HFFc6 (cell line): ENCODE data around the gene SCNM1. TPM values are rescaled to one million over a fixed set of nuclear protein-coding genes. Genes with fewer than 3 reads are reported as not detected.

Experiments used
- DNase-seq: peaks from one replicate; pipeline ENCODE4 v3.0.0-alpha.2; 2018
- H3K27ac Mint-ChIP-seq: 2 replicates; pipeline ENCODE4 v1.8.0; 2020; ENCODE audit warnings: mild to moderate bottlenecking, mixed read lengths
- H3K27me3 Mint-ChIP-seq: 2 replicates; pipeline ENCODE4 v1.8.0; 2021; ENCODE audit warnings: mild to moderate bottlenecking, moderate library complexity, mixed read lengths; ENCODE audit not compliant: insufficient read depth
- H3K36me3 Mint-ChIP-seq: 2 replicates; pipeline ENCODE4 v1.8.0; 2021; ENCODE audit warnings: low read depth, mixed read lengths
- H3K4me1 Mint-ChIP-seq: 2 replicates; pipeline ENCODE4 v1.8.0; 2020; ENCODE audit warnings: low read depth, mixed read lengths
- H3K4me3 Mint-ChIP-seq: 2 replicates; pipeline ENCODE4 v1.8.0; 2020; ENCODE audit warnings: mild to moderate bottlenecking, moderate library complexity, mixed read lengths
- H3K9me3 Mint-ChIP-seq: 2 replicates; pipeline ENCODE4 v1.8.0; 2020; ENCODE audit warnings: mild to moderate bottlenecking, mixed read lengths
- CTCF ChIP-seq: fragments of 200-600 bp; sonication (generic); IDR thresholded peaks from 2 replicates; pipeline ENCODE4 v1.5.0; 2021; ENCODE audit warnings: antibody characterized with exemption, mild to moderate bottlenecking
- total RNA-seq, 6 experiments: library from RNA; stranded (reverse); fragmentation: NEBNext Ultra II Directional; extraction: Animal tissue kit (Norgen Biotek cat#: 25700); gene quantifications; 2 replicates in 1 of 6; 3 replicates in 5 of 6; pipeline ENCODE4 v1.2.3, GENCODE V29; 2021

SCNM1 gene
- total RNA-seq, 6 experiments from 2014 or later = 38.4 to 45.7 (median 41.5) TPM

- H3K36me3 Mint-ChIP-seq = no peaks in the 10 kb centered on the region
- no peak overlapping the region for H3K27ac Mint-ChIP-seq
- TF ChIP-seq CTCF = no peak
- H3K4me3 Mint-ChIP-seq = no peak overlapping the region
- H3K4me1 Mint-ChIP-seq = peaks cover 20% of the 10 kb centered on the region
- no peak for DNase-seq
- H3K27me3 Mint-ChIP-seq = peaks cover 15% of the 10 kb centered on the region
- no peaks in the 10 kb centered on the region for H3K9me3 Mint-ChIP-seq
These were observed 21.3 kb upstream of the SCNM1 start for GRCh38 chr1:151144474-151145303.

- Mint-ChIP-seq H3K27ac (no peak overlapping the region), H3K36me3 (no peaks in the 10 kb centered on the region), H3K4me1 (peaks cover 20% of the 10 kb centered on the region), H3K9me3 (no peaks in the 10 kb centered on the region), H3K27me3 (peaks cover 12% of the 10 kb centered on the region), H3K4me3 (peak overlapping the region; percentile 87)
- DNase-seq = no peak
- TF ChIP-seq CTCF = no peak
These were observed 20.5 kb upstream of the SCNM1 start for GRCh38 chr1:151145304-151146071.

- peaks cover 12% of the 10 kb centered on the region for H3K27me3 Mint-ChIP-seq
- DNase-seq = no peak
- H3K4me1 Mint-ChIP-seq = peaks cover 20% of the 10 kb centered on the region
- no peaks in the 10 kb centered on the region for H3K9me3 Mint-ChIP-seq
- no peak overlapping the region for H3K27ac Mint-ChIP-seq
- H3K36me3 Mint-ChIP-seq = no peaks in the 10 kb centered on the region
- TF ChIP-seq CTCF = no peak
- peak overlapping the region; percentile 87 for H3K4me3 Mint-ChIP-seq
These were observed 19.9 kb upstream of the SCNM1 start for GRCh38 chr1:151146072-151146411.

GRCh38 chr1:151146412-151147131 is 19.4 kb upstream of the SCNM1 start, which contains the start of gene SEMA6C:
Gene SEMA6C (minus strand): TSS chr1:151146631. CDS start chr1:151142621, 4,010 bp downstream.
- no peaks in the 10 kb centered on the region for H3K36me3 Mint-ChIP-seq
- DNase-seq = peak; percentile 83
- peak within 1 kb of the TSS; percentile 78 for H3K27ac Mint-ChIP-seq
- peak within 1 kb of the TSS; percentile 87 for H3K4me3 Mint-ChIP-seq
- H3K9me3 Mint-ChIP-seq = no peaks in the 10 kb centered on the region
- H3K27me3 Mint-ChIP-seq = peaks cover 12% of the 10 kb centered on the region
- H3K4me1 Mint-ChIP-seq = peaks cover 20% of the 10 kb centered on the region
- no peak for TF ChIP-seq CTCF

GRCh38 chr1:151147132-151147503 is 18.8 kb upstream of the SCNM1 start:
- Mint-ChIP-seq H3K27me3 (peaks cover 12% of the 10 kb centered on the region), H3K4me1 (peaks cover 20% of the 10 kb centered on the region), H3K9me3 (no peaks in the 10 kb centered on the region), H3K27ac (peak overlapping the region; percentile 78), H3K36me3 (no peaks in the 10 kb centered on the region), H3K4me3 (peak overlapping the region; percentile 87)
- TF ChIP-seq CTCF = no peak
- DNase-seq = no peak
